ENCODE data around the gene THSD4. TPM values are rescaled to one million over a fixed set of nuclear protein-coding genes. Genes with fewer than 3 reads are reported as not detected.

The THSD4 gene
- total and polyA plus RNA-seq, 2 of the 4 experiments (the other 2 are of a cell fraction), result 25.5 to 31.1 TPM

- Histone ChIP-seq H2AK5ac (ENCODE audit: low read depth, low read length) (peak overlapping the region; percentile 10; the same call in 1 of the 2 replicates), H2BK15ac (ENCODE audit: low read depth, low read length) (no peak overlapping the region), H2BK5ac (ENCODE audit: low read depth, low read length, poor library complexity, severe bottlenecking) (no peak overlapping the region), H4K5ac (ENCODE audit: low read depth, low read length) (no peak overlapping the region), H2BK20ac (ENCODE audit: low read depth, low read length) (no peak overlapping the region), H3K18ac (ENCODE audit: low read depth, low read length) (no peak overlapping the region), H2AK9ac (replicated peaks; ENCODE audit: low read depth, low read length, poor library complexity) (peak overlapping the region; percentile 33), H2AFZ (replicated peaks; ENCODE audit: low read length, poor library complexity) (no peak overlapping the region), H3K4me3 (ENCODE audit: insufficient read depth, low read depth, low read length) (no peak overlapping the region), H3K9ac (ENCODE audit: low read depth, low read length) (no peak overlapping the region), H4K8ac (ENCODE audit: low read depth in 2 of 2, low read length in 2 of 2) (peak overlapping the region in 1 of 2 experiments; percentile 4; a peak in 1 of 4 replicates), H3K27me3 (ENCODE audit: control insufficient read depth, insufficient read depth, low read length) (no peaks in the 10 kb centered on the region), H3K9me3 (ENCODE audit: control insufficient read depth, insufficient read depth, low read length) (no peaks in the 10 kb centered on the region), H2BK120ac (ENCODE audit: low read depth, low read length) (no peak overlapping the region), H3K36me3 (ENCODE audit: control insufficient read depth, insufficient read depth, low read length) (peaks cover 11% of the 10 kb centered on the region), H4K91ac (ENCODE audit: insufficient read depth, low read depth, low read length) (no peak overlapping the region), H3K4ac (ENCODE audit: low read depth, low read length) (no peak overlapping the region), H3K79me1 (ENCODE audit: low read depth in 1 of 2, low read length in 2 of 2) (peaks cover 15 to 65% of the 10 kb centered on the region in 2 experiments), H3K9me1 (ENCODE audit: insufficient read depth, low read length) (peaks cover 17% of the 10 kb centered on the region), H3K56ac (ENCODE audit: extremely low read depth, insufficient read depth, low read length) (no peak overlapping the region), H3K23ac (ENCODE audit: low read depth, low read length) (peak overlapping the region; percentile 29; the same call in 1 of the 2 replicates), H3K27ac (ENCODE audit: insufficient read depth, low read length) (no peak overlapping the region), H3K14ac (replicated peaks; ENCODE audit: low read depth, low read length) (0 out of 2 replicates have a peak overlapping the region, but pooled peaks have one; percentile 4), H3K4me1 (ENCODE audit: control insufficient read depth, insufficient read depth, low read length) (peaks cover 19% of the 10 kb centered on the region), H4K20me1 (ENCODE audit: insufficient read depth, low read length) (peaks cover 10% of the 10 kb centered on the region; the same call in 1 of the 2 replicates), H3K4me2 (ENCODE audit: low read depth, low read length) (no peak overlapping the region)
- WGBS, 2 experiments (ENCODE audit: extremely low coverage in 2 of 2, insufficient read length in 1 of 2), result no CpG with 5 or more reads among the region's 7 CpGs
- ATAC-seq (ENCODE audit: low read depth) (no peak), DNase-seq (no peak)
- dilution Hi-C loops (cut with HindIII; ENCODE audit: low sequenced_read_pairs, unreplicated experiment), result no loop called here
- in situ Hi-C loops (cut with MboI; ENCODE audit: low sequenced_read_pairs), result no loop called here
- intact Hi-C loops (cut with micrococcal nuclease), result no loop called here
- ChIA-PET CTCF (interaction anchor here (0.5 to 0.6 kb wide), 2 partner anchors 118 to 124 kb away, joined by 3 to 4 read pairs; no protein-coding TSS in a partner anchor), POLR2A (ENCODE audit: unreplicated experiment) (no interaction called here)
- BruUV-seq (replicated peaks), result no TSS peak
- TF ChIP-seq RCOR1 (IDR thresholded peaks at IDR 0.05; ENCODE audit: insufficient replicate concordance, low read length) (no peak), RFX5 (IDR thresholded peaks at IDR 0.05; ENCODE audit: low read depth, low read length) (no peak), MAFK (IDR thresholded peaks at IDR 0.05; ENCODE audit: low read depth, low read length) (no peak), RAD21 (IDR thresholded peaks at IDR 0.05; ENCODE audit: low read length) (no peak), USF2 (IDR thresholded peaks at IDR 0.05; ENCODE audit: low read depth, low read length) (no peak), BHLHE40 (IDR thresholded peaks at IDR 0.05; ENCODE audit: low read depth, low read length) (no peak), MAZ (IDR thresholded peaks at IDR 0.05; ENCODE audit: borderline replicate concordance, low read depth, low read length) (no peak), CEBPB (IDR thresholded peaks at IDR 0.05; ENCODE audit: low read depth, low read length) (no peak), FOS (IDR thresholded peaks at IDR 0.05; ENCODE audit: low read depth, low read length) (no peak), NFE2L2 (IDR thresholded peaks at IDR 0.05; ENCODE audit: low read depth, low read length) (no peak), POLR2A (IDR thresholded peaks at IDR 0.05; ENCODE audit: low read depth, low read length) (no peak), CTCF (conservative IDR thresholded peaks at IDR 0.05; ENCODE audit: low read depth, low read length) (no peak), CHD1 (IDR thresholded peaks at IDR 0.05; ENCODE audit: low read depth, low read length) (no peak), SMC3 (IDR thresholded peaks at IDR 0.05; ENCODE audit: low read depth, low read length) (no peak), MXI1 (IDR thresholded peaks at IDR 0.05; ENCODE audit: borderline replicate concordance, low read depth, low read length) (no peak)
These were observed 34.6 kb downstream of the THSD4 start for GRCh38 chr15:71149646-71150557.

Measured in IMR-90 (cell line).